Keratinocyte (primary cell): ENCODE data around the gene ZNF578.
"Not testable (repeated sequence)": the region's sequence is repeated elsewhere in the genome, so short reads cannot be mapped to it uniquely, and the experiment has no call there.

Experiments used
- EZH2 ChIP-seq: IDR thresholded peaks from one replicate; pipeline ENCODE4 v1.6.1; 2012; ENCODE audit warnings: inconsistent platforms, mild to moderate bottlenecking, low read length, moderate library complexity
- TF ChIP-seq, protein P1 (sequence below), 3 experiments: IDR thresholded peaks in 1 of 3; conservative IDR thresholded peaks in 1 of 3; optimal IDR thresholded peaks in 1 of 3; 2 replicates in 2 of 3; 3 replicates in 1 of 3; pipeline versions ENCODE3 to v1.5.1; 2011; ENCODE audit warnings: low read length in 3 of 3, mild to moderate bottlenecking in 3 of 3, moderate library complexity in 2 of 3, control low read depth in 1 of 3, inconsistent platforms in 1 of 3; ENCODE audit not compliant: insufficient read depth in 2 of 3; ENCODE audit errors: extremely low read depth in 1 of 3

DNA sequence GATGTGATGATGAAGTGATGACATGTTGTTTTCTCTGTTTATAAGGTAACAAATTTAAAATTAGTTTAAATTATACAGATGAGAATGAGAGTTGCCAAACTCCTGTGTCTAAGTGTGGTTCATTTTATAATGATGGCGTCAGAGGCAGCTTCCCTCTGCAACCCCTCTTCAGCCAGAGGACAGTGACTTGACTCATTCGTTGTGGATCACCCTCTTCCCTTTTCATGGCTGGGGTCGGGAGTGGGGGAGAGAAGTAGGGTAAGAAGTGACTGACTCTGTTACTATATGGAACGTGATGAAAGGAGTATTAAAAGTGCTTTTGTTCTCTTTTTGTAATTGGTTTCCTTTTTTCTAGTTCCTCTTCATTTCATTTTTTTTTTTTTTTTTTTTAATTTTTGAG is 85.5 kb downstream of the ZNF578 start:
- TF ChIP-seq, protein P1, sequence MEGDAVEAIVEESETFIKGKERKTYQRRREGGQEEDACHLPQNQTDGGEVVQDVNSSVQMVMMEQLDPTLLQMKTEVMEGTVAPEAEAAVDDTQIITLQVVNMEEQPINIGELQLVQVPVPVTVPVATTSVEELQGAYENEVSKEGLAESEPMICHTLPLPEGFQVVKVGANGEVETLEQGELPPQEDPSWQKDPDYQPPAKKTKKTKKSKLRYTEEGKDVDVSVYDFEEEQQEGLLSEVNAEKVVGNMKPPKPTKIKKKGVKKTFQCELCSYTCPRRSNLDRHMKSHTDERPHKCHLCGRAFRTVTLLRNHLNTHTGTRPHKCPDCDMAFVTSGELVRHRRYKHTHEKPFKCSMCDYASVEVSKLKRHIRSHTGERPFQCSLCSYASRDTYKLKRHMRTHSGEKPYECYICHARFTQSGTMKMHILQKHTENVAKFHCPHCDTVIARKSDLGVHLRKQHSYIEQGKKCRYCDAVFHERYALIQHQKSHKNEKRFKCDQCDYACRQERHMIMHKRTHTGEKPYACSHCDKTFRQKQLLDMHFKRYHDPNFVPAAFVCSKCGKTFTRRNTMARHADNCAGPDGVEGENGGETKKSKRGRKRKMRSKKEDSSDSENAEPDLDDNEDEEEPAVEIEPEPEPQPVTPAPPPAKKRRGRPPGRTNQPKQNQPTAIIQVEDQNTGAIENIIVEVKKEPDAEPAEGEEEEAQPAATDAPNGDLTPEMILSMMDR (optimal IDR thresholded peaks at IDR 0.05 in 1 of 3, IDR thresholded peaks at IDR 0.05 in 1 of 3, conservative IDR thresholded peaks at IDR 0.05 in 1 of 3; ENCODE audit: extremely low read depth in 1 of 3, insufficient read depth in 2 of 3, low read length in 3 of 3): not testable (repeated sequence)
- TF ChIP-seq EZH2: not testable (repeated sequence)
